HepG2 (cell line): ENCODE results near the gene PLD6. TPM values are rescaled to one million over a fixed set of nuclear protein-coding genes. Genes with fewer than 3 reads are reported as not detected.

Experiments
- GATAD2A ChIP-seq: IDR thresholded peaks from 2 replicates; pipeline ENCODE4 v1.6.1; 2016
- RBFOX2 ChIP-seq: fragments of 200-400 bp; formaldehyde crosslinking; IDR thresholded peaks from 2 replicates; pipeline ENCODE4 v1.6.1; 2017; ENCODE audit warnings: low read depth, mild to moderate bottlenecking, low read length
- U2AF1 ChIP-seq: fragments of 200-400 bp; formaldehyde crosslinking; optimal IDR thresholded peaks from 2 replicates; pipeline ENCODE3; 2017; ENCODE audit warnings: mild to moderate bottlenecking, low read depth, low read length
- ZFP36L1 ChIP-seq: sonication (generic); formaldehyde crosslinking; IDR thresholded peaks from 2 replicates; pipeline ENCODE4 v1.8.0; 2022; ENCODE audit warnings: mild to moderate bottlenecking, missing genetic modification reagents, moderate library complexity
- ZNF274 ChIP-seq: sonication (generic); formaldehyde crosslinking; IDR thresholded peaks from 2 replicates; pipeline ENCODE4 v1.5.1; 2020; ENCODE audit warnings: mild to moderate bottlenecking, missing genetic modification reagents
- polyA plus RNA-seq, 8 experiments: library from polyadenylated mRNA; depleted of rRNA in 3 of 8; stranded (reverse) in 7 of 8; unstranded in 1 of 8; fragments of >200 nt; fragmentation: Illumina TruSeq in 4 of 8; extraction: Trizol in 4 of 8; gene quantifications; 2 replicates each; pipeline versions ENCODE4 v1.2.1 to v1.2.3, GENCODE V29; 2011 to 2016; ENCODE audit warnings: low read depth in 4 of 8, missing spikeins in 1 of 8, mixed read lengths in 1 of 8; ENCODE audit not compliant: insufficient read depth in 1 of 8
- total RNA-seq, 5 experiments: library from RNA; depleted of rRNA; stranded (reverse); fragments of >200 nt; fragmentation: Illumina TruSeq; extraction: Trizol; gene quantifications; 2 replicates each; pipeline ENCODE4 v1.2.3, GENCODE V29; 2016; ENCODE audit warnings: low read depth in 1 of 5
- TF ChIP-seq, protein P1 (sequence below), 2 experiments: fragments of 450-650 bp in 1 of 2; sonication (generic) in 1 of 2; formaldehyde crosslinking in 1 of 2; IDR thresholded peaks; 2 replicates each; pipeline versions ENCODE4 v1.6.1 to v1.8.0; 2016 to 2022; ENCODE audit warnings: antibody characterized with exemption in 1 of 2, mild to moderate bottlenecking in 1 of 2, missing genetic modification reagents in 1 of 2
- TF ChIP-seq, protein P2 (sequence below): sonication (generic); formaldehyde crosslinking; IDR thresholded peaks from 2 replicates; pipeline ENCODE4 v1.4.0; 2020; ENCODE audit warnings: missing genetic modification reagents
- TF ChIP-seq, protein P3 (sequence below), 2 experiments: sonication (generic) in 1 of 2; formaldehyde crosslinking in 1 of 2; IDR thresholded peaks; 2 replicates each; pipeline versions ENCODE4 v1.5.1 to v1.6.1; 2011 to 2020; ENCODE audit warnings: borderline replicate concordance in 1 of 2, low read depth in 1 of 2, low read length in 1 of 2, mild to moderate bottlenecking in 1 of 2, missing genetic modification reagents in 1 of 2, moderate library complexity in 1 of 2
- TF ChIP-seq, protein P4 (sequence below): sonication (generic); formaldehyde crosslinking; IDR thresholded peaks from 2 replicates; pipeline ENCODE4; 2020; ENCODE audit warnings: missing genetic modification reagents, mild to moderate bottlenecking, borderline replicate concordance

Gene PLD6
- total and polyA plus RNA-seq, 2 of the 13 experiments (the other 11 are each of a cell fraction or from before 2014, with no cell fraction given): 5.2 to 11.4 TPM

DNA sequence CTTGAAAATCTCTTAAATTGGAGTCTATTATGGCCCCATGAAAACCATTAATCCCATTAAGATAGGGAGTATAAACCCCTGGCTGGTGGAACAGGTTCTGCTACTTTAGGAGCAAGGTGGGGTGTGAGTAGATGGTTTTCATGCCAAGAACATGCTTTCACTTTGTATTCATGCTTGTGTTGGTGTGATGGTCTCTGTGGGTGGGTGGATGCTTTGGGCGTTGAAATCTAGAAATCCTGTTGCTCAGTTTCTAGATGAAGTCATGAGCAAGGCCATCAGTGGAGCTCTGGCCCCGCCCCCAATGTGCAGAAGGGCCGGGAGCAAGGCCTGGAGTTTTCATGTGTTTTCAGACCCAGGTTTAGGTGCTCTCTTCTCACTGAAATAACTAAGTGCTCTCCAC is 20.1 kb downstream of the PLD6 start (continued):
- TF ChIP-seq, protein P1, sequence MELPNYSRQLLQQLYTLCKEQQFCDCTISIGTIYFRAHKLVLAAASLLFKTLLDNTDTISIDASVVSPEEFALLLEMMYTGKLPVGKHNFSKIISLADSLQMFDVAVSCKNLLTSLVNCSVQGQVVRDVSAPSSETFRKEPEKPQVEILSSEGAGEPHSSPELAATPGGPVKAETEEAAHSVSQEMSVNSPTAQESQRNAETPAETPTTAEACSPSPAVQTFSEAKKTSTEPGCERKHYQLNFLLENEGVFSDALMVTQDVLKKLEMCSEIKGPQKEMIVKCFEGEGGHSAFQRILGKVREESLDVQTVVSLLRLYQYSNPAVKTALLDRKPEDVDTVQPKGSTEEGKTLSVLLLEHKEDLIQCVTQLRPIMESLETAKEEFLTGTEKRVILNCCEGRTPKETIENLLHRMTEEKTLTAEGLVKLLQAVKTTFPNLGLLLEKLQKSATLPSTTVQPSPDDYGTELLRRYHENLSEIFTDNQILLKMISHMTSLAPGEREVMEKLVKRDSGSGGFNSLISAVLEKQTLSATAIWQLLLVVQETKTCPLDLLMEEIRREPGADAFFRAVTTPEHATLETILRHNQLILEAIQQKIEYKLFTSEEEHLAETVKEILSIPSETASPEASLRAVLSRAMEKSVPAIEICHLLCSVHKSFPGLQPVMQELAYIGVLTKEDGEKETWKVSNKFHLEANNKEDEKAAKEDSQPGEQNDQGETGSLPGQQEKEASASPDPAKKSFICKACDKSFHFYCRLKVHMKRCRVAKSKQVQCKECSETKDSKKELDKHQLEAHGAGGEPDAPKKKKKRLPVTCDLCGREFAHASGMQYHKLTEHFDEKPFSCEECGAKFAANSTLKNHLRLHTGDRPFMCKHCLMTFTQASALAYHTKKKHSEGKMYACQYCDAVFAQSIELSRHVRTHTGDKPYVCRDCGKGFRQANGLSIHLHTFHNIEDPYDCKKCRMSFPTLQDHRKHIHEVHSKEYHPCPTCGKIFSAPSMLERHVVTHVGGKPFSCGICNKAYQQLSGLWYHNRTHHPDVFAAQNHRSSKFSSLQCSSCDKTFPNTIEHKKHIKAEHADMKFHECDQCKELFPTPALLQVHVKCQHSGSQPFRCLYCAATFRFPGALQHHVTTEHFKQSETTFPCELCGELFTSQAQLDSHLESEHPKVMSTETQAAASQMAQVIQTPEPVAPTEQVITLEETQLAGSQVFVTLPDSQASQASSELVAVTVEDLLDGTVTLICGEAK (IDR thresholded peaks at IDR 0.05): no peak
- TF ChIP-seq, protein P1 (CRISPR knock-in tag; IDR thresholded peaks at IDR 0.05): no peak
- TF ChIP-seq ZFP36L1 (CRISPR knock-in tag) (no peak), ZNF274 (no peak), U2AF1 (no peak), GATAD2A (CRISPR knock-in tag) (no peak), RBFOX2 (no peak)
- TF ChIP-seq, protein P2, sequence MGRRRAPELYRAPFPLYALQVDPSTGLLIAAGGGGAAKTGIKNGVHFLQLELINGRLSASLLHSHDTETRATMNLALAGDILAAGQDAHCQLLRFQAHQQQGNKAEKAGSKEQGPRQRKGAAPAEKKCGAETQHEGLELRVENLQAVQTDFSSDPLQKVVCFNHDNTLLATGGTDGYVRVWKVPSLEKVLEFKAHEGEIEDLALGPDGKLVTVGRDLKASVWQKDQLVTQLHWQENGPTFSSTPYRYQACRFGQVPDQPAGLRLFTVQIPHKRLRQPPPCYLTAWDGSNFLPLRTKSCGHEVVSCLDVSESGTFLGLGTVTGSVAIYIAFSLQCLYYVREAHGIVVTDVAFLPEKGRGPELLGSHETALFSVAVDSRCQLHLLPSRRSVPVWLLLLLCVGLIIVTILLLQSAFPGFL (CRISPR knock-in tag): no peak
- TF ChIP-seq, protein P3, sequence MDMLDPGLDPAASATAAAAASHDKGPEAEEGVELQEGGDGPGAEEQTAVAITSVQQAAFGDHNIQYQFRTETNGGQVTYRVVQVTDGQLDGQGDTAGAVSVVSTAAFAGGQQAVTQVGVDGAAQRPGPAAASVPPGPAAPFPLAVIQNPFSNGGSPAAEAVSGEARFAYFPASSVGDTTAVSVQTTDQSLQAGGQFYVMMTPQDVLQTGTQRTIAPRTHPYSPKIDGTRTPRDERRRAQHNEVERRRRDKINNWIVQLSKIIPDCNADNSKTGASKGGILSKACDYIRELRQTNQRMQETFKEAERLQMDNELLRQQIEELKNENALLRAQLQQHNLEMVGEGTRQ (IDR thresholded peaks at IDR 0.05; ENCODE audit: low read depth, low read length): no peak
- TF ChIP-seq, protein P3 (CRISPR knock-in tag; IDR thresholded peaks at IDR 0.05; ENCODE audit: borderline replicate concordance): no peak
- TF ChIP-seq, protein P4, sequence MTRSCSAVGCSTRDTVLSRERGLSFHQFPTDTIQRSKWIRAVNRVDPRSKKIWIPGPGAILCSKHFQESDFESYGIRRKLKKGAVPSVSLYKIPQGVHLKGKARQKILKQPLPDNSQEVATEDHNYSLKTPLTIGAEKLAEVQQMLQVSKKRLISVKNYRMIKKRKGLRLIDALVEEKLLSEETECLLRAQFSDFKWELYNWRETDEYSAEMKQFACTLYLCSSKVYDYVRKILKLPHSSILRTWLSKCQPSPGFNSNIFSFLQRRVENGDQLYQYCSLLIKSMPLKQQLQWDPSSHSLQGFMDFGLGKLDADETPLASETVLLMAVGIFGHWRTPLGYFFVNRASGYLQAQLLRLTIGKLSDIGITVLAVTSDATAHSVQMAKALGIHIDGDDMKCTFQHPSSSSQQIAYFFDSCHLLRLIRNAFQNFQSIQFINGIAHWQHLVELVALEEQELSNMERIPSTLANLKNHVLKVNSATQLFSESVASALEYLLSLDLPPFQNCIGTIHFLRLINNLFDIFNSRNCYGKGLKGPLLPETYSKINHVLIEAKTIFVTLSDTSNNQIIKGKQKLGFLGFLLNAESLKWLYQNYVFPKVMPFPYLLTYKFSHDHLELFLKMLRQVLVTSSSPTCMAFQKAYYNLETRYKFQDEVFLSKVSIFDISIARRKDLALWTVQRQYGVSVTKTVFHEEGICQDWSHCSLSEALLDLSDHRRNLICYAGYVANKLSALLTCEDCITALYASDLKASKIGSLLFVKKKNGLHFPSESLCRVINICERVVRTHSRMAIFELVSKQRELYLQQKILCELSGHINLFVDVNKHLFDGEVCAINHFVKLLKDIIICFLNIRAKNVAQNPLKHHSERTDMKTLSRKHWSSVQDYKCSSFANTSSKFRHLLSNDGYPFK: no peak
- TF ChIP-seq, all 625 proteins: peak for 0
